ENCODE measurements around the gene ZNF892.

DNA sequence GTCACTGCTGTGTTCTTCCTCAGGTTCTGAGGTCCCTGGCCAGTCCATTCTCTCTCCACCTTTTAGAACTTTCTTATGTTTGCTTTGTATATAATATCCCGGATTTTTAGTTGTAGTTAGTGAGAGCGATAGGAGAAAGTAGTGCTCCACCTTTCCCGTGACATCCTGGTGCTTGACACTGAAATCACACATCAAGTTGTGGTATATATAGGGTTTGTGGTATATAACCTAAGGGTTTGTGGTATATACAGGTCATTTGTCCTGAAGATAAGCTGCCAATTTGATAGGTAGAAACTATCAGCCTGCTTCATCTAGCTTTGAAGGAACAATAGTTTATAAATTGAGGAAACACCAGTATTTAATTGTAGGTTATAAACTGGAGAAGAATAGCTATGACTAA lies 13.1 kb downstream of the ZNF892 start:
- TF ChIP-seq CREB1 (IDR thresholded peaks at IDR 0.05) (no peak), CREB1 (CRISPR knock-in tag; IDR thresholded peaks at IDR 0.05) (no peak), MYNN (IDR thresholded peaks at IDR 0.05) (no peak), MYNN (CRISPR knock-in tag; IDR thresholded peaks at IDR 0.05) (no peak)

Measured in K562 (cell line).